HUES48 (cell line): ENCODE results near the gene LAGE3.

ENCODE experiments used
- H3K27ac ChIP-seq: one replicate; pipeline ENCODE4 v1.7.0; 2013; ENCODE audit warnings: low read depth, low read length, inconsistent platforms
- H3K27me3 ChIP-seq: 2 replicates; pipeline ENCODE4 v1.6.1; 2013; ENCODE audit warnings: mild to moderate bottlenecking, low read length; ENCODE audit not compliant: control insufficient read depth, insufficient read depth
- H3K36me3 ChIP-seq: 2 replicates; pipeline ENCODE4 v1.6.1; 2013; ENCODE audit warnings: low read length; ENCODE audit not compliant: control insufficient read depth, insufficient read depth
- H3K4me1 ChIP-seq: 2 replicates; pipeline ENCODE4 v1.6.1; 2013; ENCODE audit warnings: mild to moderate bottlenecking, low read length; ENCODE audit not compliant: control insufficient read depth, insufficient read depth
- H3K4me3 ChIP-seq: 2 replicates; pipeline ENCODE4 v1.5.1; 2013; ENCODE audit warnings: mild to moderate bottlenecking, low read depth, low read length
- H3K9ac ChIP-seq: 2 replicates; pipeline ENCODE4 v1.6.1; 2013; ENCODE audit warnings: mild to moderate bottlenecking, low read depth, low read length, moderate library complexity
- H3K9me3 ChIP-seq: 2 replicates; pipeline ENCODE4 v1.6.1; 2013; ENCODE audit warnings: low read length; ENCODE audit not compliant: control insufficient read depth, insufficient read depth

Gene LAGE3, protein sequence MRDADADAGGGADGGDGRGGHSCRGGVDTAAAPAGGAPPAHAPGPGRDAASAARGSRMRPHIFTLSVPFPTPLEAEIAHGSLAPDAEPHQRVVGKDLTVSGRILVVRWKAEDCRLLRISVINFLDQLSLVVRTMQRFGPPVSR

DNA sequence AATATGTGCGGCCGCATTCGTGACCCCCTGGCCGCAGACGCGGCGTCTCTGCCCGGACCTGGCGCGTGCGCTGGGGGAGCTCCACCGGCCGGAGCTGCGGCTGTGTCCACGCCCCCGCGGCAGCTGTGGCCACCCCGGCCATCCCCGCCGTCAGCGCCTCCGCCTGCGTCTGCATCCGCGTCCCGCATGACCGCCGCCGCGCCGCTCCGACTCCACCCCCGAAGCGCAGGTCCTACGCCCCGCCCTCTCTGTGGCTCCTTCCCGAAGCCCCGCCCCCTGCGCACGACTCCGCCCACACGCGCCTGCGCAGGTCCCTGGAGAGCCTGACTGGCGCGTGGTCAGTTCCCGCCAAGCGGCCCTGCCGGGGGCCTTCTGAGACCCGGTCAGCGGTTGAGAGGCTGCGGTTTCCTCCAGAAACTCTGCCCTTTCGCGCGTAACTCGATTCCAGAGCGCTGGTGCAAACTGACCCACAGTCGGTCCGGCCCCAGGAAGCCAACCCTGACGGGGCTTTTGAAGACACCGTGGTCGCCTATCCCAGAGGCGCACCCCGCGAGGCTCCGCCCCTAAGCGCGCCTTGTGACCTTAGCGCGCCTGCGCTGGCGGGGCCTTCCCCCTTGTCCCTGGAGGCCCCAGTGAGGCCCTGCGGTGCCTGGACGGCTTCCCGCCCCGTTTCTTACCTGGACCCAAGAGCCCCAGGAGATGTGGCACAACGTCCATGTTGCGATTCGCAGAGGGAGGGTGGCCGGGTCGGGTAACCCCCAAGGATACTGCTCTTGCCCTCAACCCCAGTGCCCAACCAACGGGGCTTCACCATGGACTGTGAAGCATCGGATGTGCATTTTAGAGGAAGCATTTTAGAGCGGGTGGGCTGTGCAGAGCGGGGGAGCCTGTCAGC is at the start of gene LAGE3:
Gene LAGE3, minus strand, starts transcription at position 554 of the 895 bp plus-strand sequence. Its CDS starts 366 bp downstream, at position 188.
- Histone ChIP-seq H3K9ac (peak within 1 kb of the TSS; percentile 79), H3K4me1 (no peaks in the 10 kb centered on the region), H3K36me3 (no peaks in the 10 kb centered on the region), H3K27me3 (no peaks in the 10 kb centered on the region), H3K27ac (peak within 1 kb of the TSS; percentile 90), H3K4me3 (peak within 1 kb of the TSS; percentile 58), H3K9me3 (peaks cover 32% of the 10 kb centered on the region; the same call in 1 of the 2 replicates)

DNA sequence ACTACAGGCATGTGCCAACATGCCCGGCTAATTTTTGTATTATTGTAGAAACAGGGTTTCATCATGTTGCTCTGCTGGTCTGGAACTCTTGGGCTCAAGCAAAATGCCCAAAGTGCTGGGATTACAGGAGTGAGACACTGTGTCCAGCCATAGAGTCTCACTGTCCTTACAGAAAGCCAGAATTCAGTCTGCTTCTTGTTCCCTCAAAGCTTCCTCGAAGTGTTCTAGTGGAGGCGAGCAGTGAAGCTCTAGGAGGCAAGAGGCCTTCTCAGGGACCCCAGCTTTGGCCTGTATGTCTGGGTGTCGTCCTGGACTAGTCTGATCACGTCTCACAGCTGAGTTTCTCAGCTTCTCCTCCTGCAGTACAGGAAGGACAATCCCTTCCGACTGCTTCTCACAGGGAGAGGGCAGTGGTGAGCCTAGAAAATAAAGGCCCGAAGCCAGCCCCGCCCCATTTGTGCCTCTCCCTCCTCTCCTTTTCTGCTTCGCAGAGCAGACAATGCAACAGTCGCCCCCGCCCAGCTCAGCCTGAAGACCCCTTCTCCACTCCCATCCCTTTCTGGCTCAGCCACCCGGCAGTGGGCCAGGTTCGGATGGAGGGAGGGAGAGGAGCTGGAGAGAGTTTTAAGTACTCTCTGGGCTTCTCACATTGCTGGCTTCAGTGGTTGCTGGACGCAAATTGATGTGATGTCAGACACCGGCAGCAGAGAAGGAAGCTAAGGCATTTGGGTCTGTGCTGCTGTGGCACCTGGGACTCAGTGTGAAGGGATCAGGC is 48.0 kb upstream of the LAGE3 start:
- Histone ChIP-seq H3K4me3 (peak overlapping the region; percentile 54), H3K9ac (0 out of 2 replicates have a peak overlapping the region, but pooled peaks have one; percentile 53), H3K9me3 (peaks cover 39% of the 10 kb centered on the region), H3K36me3 (peaks cover 3% of the 10 kb centered on the region; the same call in 1 of the 2 replicates), H3K27me3 (peaks cover 19% of the 10 kb centered on the region; the same call in 1 of the 2 replicates), H3K27ac (peak overlapping the region; percentile 73), H3K4me1 (peaks cover 7% of the 10 kb centered on the region; the same call in 1 of the 2 replicates)

DNA sequence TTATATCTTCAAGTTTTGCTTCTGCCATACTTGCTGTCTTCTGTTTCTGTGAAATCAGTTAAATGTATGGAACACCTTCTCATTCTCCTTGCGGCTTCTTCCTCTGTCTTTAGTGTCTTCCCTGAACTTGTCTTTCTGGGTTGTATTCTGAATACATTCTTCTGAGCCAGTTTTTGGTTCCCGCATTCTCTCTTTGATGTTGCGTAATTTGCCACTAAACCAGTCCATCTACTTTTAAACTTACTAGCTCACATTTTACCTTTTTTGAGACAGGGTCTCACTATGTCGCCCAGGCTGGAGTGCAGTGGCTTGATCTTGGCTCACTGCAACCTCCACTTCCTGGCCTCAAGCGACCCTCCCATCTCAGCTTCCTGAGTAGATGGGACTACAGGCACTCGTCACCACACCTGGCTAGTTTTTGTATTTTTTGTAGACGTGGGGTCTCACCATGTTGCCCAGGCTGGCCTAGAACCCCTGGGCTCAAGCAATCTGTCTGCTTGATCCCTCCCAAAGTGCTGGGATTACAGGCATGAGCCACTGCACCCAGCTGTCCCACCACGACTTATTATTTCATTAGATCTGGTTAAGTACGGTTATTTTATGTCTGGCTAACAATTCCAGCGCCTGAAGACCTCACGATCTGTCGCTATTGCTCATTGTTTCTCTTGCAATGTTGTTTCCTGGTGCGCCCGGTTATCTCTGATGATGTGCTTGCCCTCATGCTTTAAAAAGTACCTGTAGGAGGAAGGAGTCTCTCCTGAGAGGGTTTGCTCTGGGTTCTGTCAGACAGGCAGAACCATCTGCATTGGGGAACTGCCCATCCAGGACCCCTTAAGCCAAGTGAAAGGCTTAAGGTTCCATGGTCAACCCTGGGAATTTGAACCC is 46.8 kb upstream of the LAGE3 start:
- H3K27ac ChIP-seq, result no peak overlapping the region
- H3K36me3 ChIP-seq, result peaks cover 2% of the 10 kb centered on the region; the same call in 1 of the 2 replicates
- H3K9ac ChIP-seq, result no peak overlapping the region
- peaks cover 19% of the 10 kb centered on the region; the same call in 1 of the 2 replicates for H3K27me3 ChIP-seq
- H3K4me1 ChIP-seq, result peaks cover 7% of the 10 kb centered on the region; the same call in 1 of the 2 replicates
- H3K4me3 ChIP-seq, result no peak overlapping the region
- peaks cover 39% of the 10 kb centered on the region for H3K9me3 ChIP-seq

DNA sequence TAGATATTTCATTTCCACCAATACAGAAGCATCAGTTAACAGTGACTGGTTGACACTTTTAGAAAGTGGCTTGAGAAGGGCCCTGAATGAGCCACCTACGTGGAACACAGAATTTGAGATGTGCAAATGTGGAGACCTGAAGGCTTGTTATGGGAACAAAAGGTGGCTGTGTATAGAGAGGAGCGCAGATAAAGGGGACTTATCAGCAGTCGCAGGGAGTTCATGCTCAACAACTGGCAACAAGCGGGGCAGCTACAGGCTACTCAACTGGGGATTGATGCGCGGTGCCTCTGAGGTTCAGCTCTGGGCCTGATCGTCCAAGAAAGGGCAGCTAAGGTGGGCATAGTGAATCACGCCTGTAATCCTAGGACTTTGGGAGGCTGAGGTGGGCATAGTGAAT is 40.3 kb upstream of the LAGE3 start:
- Histone ChIP-seq H3K27me3 (0 out of 2 replicates have a peak, but pooled peaks cover 7% of the 10 kb centered on the region), H3K9ac (no peak overlapping the region), H3K9me3 (peaks cover 23% of the 10 kb centered on the region), H3K4me1 (peaks cover 12% of the 10 kb centered on the region; the same call in 1 of the 2 replicates), H3K36me3 (no peaks in the 10 kb centered on the region), H3K27ac (no peak overlapping the region), H3K4me3 (no peak overlapping the region)

DNA sequence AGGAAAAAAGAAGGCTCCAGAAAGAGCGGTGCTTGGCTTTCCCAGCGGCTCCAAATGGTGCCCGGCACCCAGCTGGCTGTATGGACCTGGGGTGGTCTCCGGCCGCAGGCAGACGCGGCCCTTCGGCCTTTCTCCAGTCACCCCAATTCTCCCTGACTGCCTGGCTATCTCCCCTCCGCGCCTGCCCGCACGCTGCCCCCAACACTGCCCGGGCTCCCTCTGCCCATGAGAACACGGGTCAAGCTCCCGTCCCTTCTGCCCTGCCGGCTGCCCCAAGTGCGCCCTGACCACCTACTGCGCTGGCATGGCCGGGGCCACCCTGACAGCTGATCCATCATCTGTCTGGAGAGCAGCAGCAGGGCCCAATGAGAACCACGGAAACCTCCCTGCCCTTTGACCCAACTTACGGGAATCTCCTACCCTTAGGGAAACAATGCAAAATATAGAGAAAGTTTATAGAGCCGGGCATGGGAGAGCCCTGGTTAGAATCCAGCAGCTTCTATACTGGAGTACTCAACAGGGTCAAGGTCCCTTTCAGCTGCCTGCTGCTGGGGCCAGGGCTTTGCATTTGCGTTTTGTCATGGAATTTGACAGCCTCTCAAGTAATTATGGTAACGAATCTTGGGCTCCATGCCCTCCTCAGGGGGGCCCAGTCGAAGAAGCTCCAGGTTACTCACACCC is 38.2 kb upstream of the LAGE3 start:
- H3K27me3 ChIP-seq, result 0 out of 2 replicates have a peak, but pooled peaks cover under 1% of the 10 kb centered on the region
- H3K9ac ChIP-seq, result peak overlapping the region; percentile 26; the same call in 1 of the 2 replicates
- peak overlapping the region; percentile 59 for H3K4me3 ChIP-seq
- peaks cover 16% of the 10 kb centered on the region for H3K9me3 ChIP-seq
- peak overlapping the region; percentile 93 for H3K27ac ChIP-seq
- H3K4me1 ChIP-seq, result peaks cover 12% of the 10 kb centered on the region; the same call in 1 of the 2 replicates
- no peaks in the 10 kb centered on the region for H3K36me3 ChIP-seq

DNA sequence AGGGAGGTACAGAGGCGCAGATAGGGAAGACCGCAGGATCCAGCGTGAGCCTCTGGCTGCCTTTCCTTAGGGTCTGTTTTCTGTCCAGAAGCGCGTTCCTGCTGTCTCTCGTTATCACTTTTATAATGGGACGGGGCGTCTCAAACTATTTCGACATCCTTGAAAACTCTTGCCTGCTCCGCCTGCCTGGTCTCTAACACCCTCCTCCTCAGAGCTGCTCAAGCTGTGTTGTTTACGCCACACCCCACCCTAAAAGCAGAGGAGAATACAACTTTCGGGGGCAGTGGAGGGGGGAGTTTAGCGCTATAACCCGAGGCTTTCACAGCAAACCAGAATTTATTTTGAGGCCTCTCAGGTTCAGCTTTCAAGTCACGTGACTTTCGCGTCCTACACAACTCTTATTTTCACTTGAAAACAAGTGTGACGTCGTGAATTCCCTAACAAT is 37.6 kb upstream of the LAGE3 start:
- no peaks in the 10 kb centered on the region for H3K36me3 ChIP-seq
- no peaks in the 10 kb centered on the region for H3K27me3 ChIP-seq
- H3K27ac ChIP-seq, result peak overlapping the region; percentile 93
- peaks cover 16% of the 10 kb centered on the region for H3K9me3 ChIP-seq
- H3K9ac ChIP-seq, result peak overlapping the region; percentile 70
- H3K4me3 ChIP-seq, result peak overlapping the region; percentile 59
- peaks cover 12% of the 10 kb centered on the region; the same call in 1 of the 2 replicates for H3K4me1 ChIP-seq

DNA sequence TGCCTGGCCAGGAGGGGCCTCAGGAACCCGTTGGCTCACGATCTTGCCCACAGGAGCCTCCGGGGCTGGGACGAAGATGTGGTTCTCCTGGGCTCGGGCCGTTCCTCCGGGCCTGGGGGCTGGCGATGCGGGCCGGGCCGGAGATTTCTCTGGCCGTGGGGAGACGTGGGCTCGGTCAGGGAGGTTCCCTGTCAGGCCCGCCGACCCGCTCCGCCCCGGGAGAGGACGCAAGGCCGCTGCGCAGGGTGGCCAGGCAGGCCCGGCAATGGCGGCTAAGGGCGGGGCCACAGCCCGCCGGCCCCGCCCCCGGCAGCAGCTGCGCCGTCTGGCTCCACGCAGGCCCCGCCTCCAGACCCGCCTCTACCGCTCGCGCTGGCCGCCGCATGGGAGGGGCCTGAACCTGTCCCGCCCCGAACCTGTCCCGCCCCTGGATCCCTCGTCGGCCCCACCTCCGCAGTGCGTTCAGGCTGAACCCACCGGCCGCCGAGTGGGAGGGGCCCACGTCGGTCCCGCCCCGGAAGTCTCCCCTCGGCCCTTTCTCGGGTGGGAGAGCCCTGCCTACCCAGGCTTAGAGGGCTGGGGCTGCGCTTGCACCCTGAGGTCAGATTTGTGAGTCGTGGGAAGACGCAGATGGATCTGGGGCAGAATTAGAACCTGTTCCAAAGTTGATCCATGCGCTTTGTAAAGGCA is 37.0 kb upstream of the LAGE3 start, which contains the start of gene FAM3A:
Gene FAM3A, minus strand, starts transcription at position 267 of the 690 bp plus-strand sequence. CDS start 460 bp downstream, outside the sequence.
- peak within 1 kb of the TSS; percentile 93 for H3K27ac ChIP-seq
- H3K9me3 ChIP-seq, result peaks cover 19% of the 10 kb centered on the region
- peak within 1 kb of the TSS; percentile 70 for H3K9ac ChIP-seq
- H3K4me1 ChIP-seq, result peaks cover 12% of the 10 kb centered on the region; the same call in 1 of the 2 replicates
- peak within 1 kb of the TSS; percentile 81 for H3K4me3 ChIP-seq
- H3K36me3 ChIP-seq, result no peaks in the 10 kb centered on the region
- H3K27me3 ChIP-seq, result no peaks in the 10 kb centered on the region

DNA sequence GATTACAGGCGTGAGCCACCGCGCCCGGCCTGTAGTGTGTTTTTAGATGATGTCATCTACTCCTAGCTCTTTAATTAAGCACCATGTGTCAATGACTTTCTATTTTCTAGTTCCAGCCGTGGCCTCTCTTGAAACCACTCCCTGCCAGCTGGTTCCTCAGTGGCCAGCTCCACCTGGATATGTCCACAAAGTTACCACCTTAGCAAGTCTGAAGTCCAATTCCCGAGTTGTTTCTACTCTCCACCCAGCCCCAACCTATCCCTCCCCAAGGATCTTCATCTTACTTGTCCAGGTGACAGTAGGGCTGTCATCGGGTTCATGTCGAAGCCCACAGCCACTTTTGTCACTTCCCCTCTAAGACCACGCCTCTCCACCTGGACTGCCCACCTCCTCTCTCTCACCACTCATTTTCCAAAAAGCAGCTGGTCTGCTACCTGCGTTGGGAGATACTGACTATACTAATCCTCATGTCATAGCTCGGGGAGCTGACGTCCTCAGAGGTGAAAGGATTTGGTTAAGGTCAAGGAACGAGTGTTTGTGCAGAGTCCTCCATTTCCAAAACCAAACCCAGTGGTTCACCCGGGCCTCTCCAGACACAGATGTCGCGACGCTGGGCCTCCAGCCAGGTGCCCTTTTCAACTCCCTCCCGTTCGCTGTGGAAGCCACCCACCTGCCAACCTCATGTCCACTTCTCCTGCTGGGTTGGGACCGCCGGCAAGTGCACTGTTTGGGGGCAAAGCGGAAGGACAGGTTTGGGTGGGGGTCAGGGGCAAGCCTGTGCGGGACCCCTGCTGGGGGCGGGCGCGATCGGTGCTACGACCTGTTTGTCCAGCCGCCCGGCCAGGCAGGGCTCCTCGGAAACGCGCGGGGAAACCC is 36.2 kb upstream of the LAGE3 start:
- no peaks in the 10 kb centered on the region for H3K27me3 ChIP-seq
- peak overlapping the region; percentile 76 for H3K27ac ChIP-seq
- no peaks in the 10 kb centered on the region for H3K36me3 ChIP-seq
- 0 out of 2 replicates have a peak overlapping the region, but pooled peaks have one; percentile 65 for H3K9ac ChIP-seq
- H3K4me1 ChIP-seq, result peaks cover 12% of the 10 kb centered on the region; the same call in 1 of the 2 replicates
- H3K4me3 ChIP-seq, result peak overlapping the region; percentile 81
- H3K9me3 ChIP-seq, result peaks cover 24% of the 10 kb centered on the region
